Trophoblast cell (in vitro differentiated cells and primary cell): ENCODE data around the gene IFI27.

ENCODE experiments used
- DNase-seq, 2 donors: peaks; one replicate each; pipeline ENCODE4 v3.0.0-alpha.2; 2016
- H2AFZ ChIP-seq: 2 replicates; pipeline ENCODE4 v1.6.1; 2013; ENCODE audit warnings: low read length, moderate library complexity, mild to moderate bottlenecking; ENCODE audit not compliant: insufficient read depth, poor library complexity
- H2AK5ac ChIP-seq: 2 replicates; pipeline ENCODE4 v1.6.1; 2013; ENCODE audit warnings: mild to moderate bottlenecking, low read length
- H2BK120ac ChIP-seq: 2 replicates; pipeline ENCODE4 v1.6.1; 2013; ENCODE audit warnings: low read length, mild to moderate bottlenecking, moderate library complexity; ENCODE audit not compliant: insufficient read depth, poor library complexity
- H2BK12ac ChIP-seq: 2 replicates; pipeline ENCODE4 v1.6.1; 2013; ENCODE audit warnings: mild to moderate bottlenecking, low read length, moderate library complexity
- H2BK5ac ChIP-seq: 2 replicates; pipeline ENCODE4 v1.6.1; 2013; ENCODE audit warnings: low read length, low read depth, moderate library complexity, mild to moderate bottlenecking; ENCODE audit not compliant: poor library complexity
- H3K14ac ChIP-seq: 2 replicates; pipeline ENCODE4 v1.6.1; 2013; ENCODE audit warnings: mild to moderate bottlenecking, low read length
- H3K18ac ChIP-seq: 2 replicates; pipeline ENCODE4 v1.6.1; 2013; ENCODE audit warnings: mild to moderate bottlenecking, low read length
- H3K23ac ChIP-seq: 2 replicates; pipeline ENCODE4 v1.6.1; 2013; ENCODE audit warnings: low read length
- H3K27ac ChIP-seq: 2 replicates; pipeline ENCODE4 v1.5.1; 2013; ENCODE audit warnings: low read depth, mild to moderate bottlenecking, inconsistent platforms, low read length, moderate library complexity
- H3K27me3 ChIP-seq: 2 replicates; pipeline ENCODE4 v1.6.1; 2013; ENCODE audit warnings: inconsistent platforms, mild to moderate bottlenecking, low read length, moderate library complexity; ENCODE audit not compliant: insufficient read depth
- H3K36me3 ChIP-seq, 2 experiments: 1 replicate in 1 of 2; 2 replicates in 1 of 2; pipeline ENCODE4 v1.6.1; 2013; ENCODE audit warnings: low read length in 2 of 2, mild to moderate bottlenecking in 2 of 2, moderate library complexity in 1 of 2; ENCODE audit not compliant: insufficient read depth in 2 of 2, control insufficient read depth in 1 of 2
- H3K4ac ChIP-seq: 2 replicates; pipeline ENCODE4 v1.6.1; 2013; ENCODE audit warnings: low read depth, mild to moderate bottlenecking, low read length, moderate library complexity
- H3K4me1 ChIP-seq, 2 experiments: 1 replicate in 1 of 2; 2 replicates in 1 of 2; pipeline ENCODE4 v1.6.1; 2013; ENCODE audit warnings: low read length in 2 of 2, mild to moderate bottlenecking in 2 of 2, moderate library complexity in 1 of 2; ENCODE audit not compliant: insufficient read depth in 2 of 2, control insufficient read depth in 1 of 2
- H3K4me2 ChIP-seq: 2 replicates; pipeline ENCODE4 v1.6.1; 2013; ENCODE audit warnings: inconsistent platforms, mild to moderate bottlenecking, low read length, moderate library complexity
- H3K4me3 ChIP-seq: 2 replicates; pipeline ENCODE4 v1.5.1; 2013; ENCODE audit warnings: mild to moderate bottlenecking, low read depth, low read length, inconsistent platforms
- H3K79me1 ChIP-seq: one replicate; pipeline ENCODE4 v1.6.1; 2013; ENCODE audit warnings: low read length
- H3K79me2 ChIP-seq: 2 replicates; pipeline ENCODE4 v1.6.1; 2013; ENCODE audit warnings: low read length, mild to moderate bottlenecking; ENCODE audit not compliant: control insufficient read depth, insufficient read depth, poor library complexity
- H3K9ac ChIP-seq: 2 replicates; pipeline ENCODE4 v1.6.1; 2013; ENCODE audit warnings: mild to moderate bottlenecking, low read length
- H3K9me3 ChIP-seq: 2 replicates; pipeline ENCODE4 v1.6.1; 2013; ENCODE audit warnings: low read depth, mild to moderate bottlenecking, control low read depth, inconsistent platforms, low read length; ENCODE audit not compliant: insufficient read depth
- H4K12ac ChIP-seq: 2 replicates; pipeline ENCODE4 v1.6.1; 2013; ENCODE audit warnings: low read depth, mild to moderate bottlenecking, low read length, moderate library complexity
- H4K8ac ChIP-seq: 2 replicates; pipeline ENCODE4 v1.6.1; 2013; ENCODE audit warnings: low read depth, mild to moderate bottlenecking, low read length, moderate library complexity
- H4K91ac ChIP-seq: one replicate; pipeline ENCODE4 v1.6.1; 2013; ENCODE audit warnings: low read depth, mild to moderate bottlenecking, low read length, moderate library complexity
- WGBS: extraction: QIAGEN DNeasy Blood & Tissue Kit; methylation state at CpG from one replicate; pipeline ENCODE4 v1.1.7; 2013; ENCODE audit warnings: missing lambda C conversion rate; ENCODE audit not compliant: insufficient read length, insufficient coverage; ENCODE audit errors: extremely low coverage; 5-methylcytosine and 5-hydroxymethylcytosine counted together

IFI27 gene

DNA sequence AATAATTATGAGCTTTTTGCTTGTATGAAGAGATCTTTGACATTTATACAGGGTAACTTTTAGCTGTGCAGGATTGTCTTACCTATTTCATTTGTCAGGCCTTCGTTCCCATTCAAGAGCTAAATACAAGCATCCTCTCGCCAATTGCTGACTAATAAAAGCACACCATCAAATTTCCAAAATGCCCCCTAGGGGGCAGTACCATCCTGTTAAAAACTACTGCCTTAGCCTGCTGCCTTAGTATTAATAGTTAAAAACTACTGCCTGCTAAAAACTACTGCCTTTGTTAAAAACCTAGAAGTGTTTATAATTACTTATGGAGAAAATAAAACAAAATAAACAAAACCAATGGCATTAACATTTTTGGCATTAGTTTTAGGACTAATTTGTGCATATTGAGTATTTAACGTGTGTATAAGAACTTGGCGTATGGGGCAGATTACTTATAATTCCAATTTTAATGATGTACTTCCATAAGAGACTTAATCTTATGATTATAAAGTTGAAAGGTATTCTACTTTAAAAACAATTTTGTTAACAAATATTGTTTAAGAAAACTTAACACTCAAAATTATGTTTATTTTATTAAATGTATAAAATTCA lies 21.9 kb downstream of the IFI27 start:
- Histone ChIP-seq H3K36me3 (no peaks in the 10 kb centered on the region), H2AFZ (no peak overlapping the region), H3K9ac (no peak overlapping the region), H4K91ac (no peak overlapping the region), H3K9me3 (peaks cover 1% of the 10 kb centered on the region), H3K27me3 (no peaks in the 10 kb centered on the region), H2BK5ac (no peak overlapping the region), H3K14ac (no peak overlapping the region), H3K79me2 (no peaks in the 10 kb centered on the region), H2AK5ac (no peak overlapping the region), H2BK120ac (no peak overlapping the region), H2BK12ac (no peak overlapping the region), H3K27ac (no peak overlapping the region), H3K4me2 (no peak overlapping the region), H4K8ac (no peak overlapping the region), H4K12ac (no peak overlapping the region), H3K79me1 (no peaks in the 10 kb centered on the region), H3K4me3 (no peak overlapping the region), H3K4me1 (no peaks in the 10 kb centered on the region), H3K18ac (no peak overlapping the region), H3K4ac (no peak overlapping the region), H3K23ac (no peak overlapping the region)
- no CpG with 5 or more reads among the region's 4 CpGs for WGBS
- DNase-seq, result peak; percentile 57 to 93

DNA sequence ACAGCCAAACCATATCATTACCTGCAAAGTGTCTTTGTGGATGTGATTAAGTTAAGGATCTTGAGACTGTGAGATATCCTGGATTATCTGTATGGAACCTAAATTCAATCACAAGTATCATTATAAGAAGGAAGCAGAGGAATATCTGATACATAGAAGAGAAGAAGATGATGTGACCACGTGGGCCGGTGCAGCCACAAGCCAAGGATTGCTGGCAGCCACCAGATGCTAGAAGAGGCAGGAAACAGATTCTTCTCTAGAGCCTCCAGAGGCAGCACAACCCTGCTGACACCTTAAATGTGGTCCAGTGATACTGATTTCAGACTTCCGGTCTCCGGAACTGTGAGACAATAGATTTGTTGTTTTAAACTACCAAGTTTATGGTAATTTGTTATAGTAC lies 24.9 kb downstream of the IFI27 start:
- Histone ChIP-seq H3K79me2 (no peaks in the 10 kb centered on the region), H3K9me3 (peaks cover 1% of the 10 kb centered on the region), H3K36me3 (no peaks in the 10 kb centered on the region), H3K4ac (no peak overlapping the region), H2AFZ (no peak overlapping the region), H2BK5ac (no peak overlapping the region), H4K91ac (no peak overlapping the region), H2BK12ac (no peak overlapping the region), H2AK5ac (no peak overlapping the region), H3K9ac (no peak overlapping the region), H3K4me3 (no peak overlapping the region), H3K18ac (no peak overlapping the region), H4K12ac (no peak overlapping the region), H3K4me2 (no peak overlapping the region), H3K79me1 (no peaks in the 10 kb centered on the region), H3K4me1 (no peaks in the 10 kb centered on the region), H4K8ac (no peak overlapping the region), H2BK120ac (no peak overlapping the region), H3K23ac (no peak overlapping the region), H3K14ac (no peak overlapping the region), H3K27me3 (no peaks in the 10 kb centered on the region), H3K27ac (no peak overlapping the region)
- no peak for DNase-seq
- no CpG with 5 or more reads among the region's 4 CpGs for WGBS

DNA sequence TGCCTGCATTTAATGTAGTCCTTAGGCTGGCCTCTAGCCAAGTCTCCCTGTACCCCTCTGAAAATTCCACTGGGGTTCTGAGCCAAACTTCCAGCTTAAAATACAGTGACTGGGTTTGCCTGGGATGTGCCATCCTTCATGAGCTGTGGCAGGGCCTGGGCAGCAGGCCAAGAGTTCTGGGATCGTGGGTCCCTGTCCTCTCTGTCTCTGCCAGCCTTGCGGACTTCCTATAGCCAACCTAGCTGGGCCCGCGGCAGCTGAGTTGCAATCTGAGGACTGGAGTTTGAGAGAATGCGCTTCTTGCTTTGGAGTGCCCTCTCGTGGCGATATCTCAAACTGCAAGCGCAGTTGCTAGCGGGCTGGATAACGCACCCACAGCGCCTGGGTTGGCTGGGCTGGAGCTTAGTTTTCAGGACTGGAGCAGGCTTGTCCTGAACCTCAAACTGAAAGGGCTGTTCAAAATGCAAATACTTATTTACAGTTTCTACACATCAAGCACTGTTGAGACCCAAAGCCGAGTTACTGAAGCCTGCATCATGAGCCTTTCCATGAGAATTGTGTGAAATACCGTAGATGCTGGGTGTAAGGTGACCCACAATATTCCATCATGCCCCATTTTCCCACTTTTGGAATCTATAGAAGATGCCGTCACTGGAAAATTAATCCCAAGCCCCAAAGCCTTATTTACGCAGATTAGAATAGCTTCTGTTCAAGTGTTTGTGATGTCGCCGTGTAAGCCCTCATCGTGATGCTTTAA lies 26.2 kb downstream of the IFI27 start:
- H3K4ac ChIP-seq, result no peak overlapping the region
- H3K14ac ChIP-seq, result no peak overlapping the region
- no peak overlapping the region for H3K4me3 ChIP-seq
- no peak overlapping the region for H2BK120ac ChIP-seq
- H2BK5ac ChIP-seq, result no peak overlapping the region
- no peaks in the 10 kb centered on the region for H3K79me2 ChIP-seq
- no peak overlapping the region for H3K9ac ChIP-seq
- no peak overlapping the region for H3K4me2 ChIP-seq
- no peak overlapping the region for H4K91ac ChIP-seq
- no peak overlapping the region for H2AK5ac ChIP-seq
- H3K4me1 ChIP-seq, result no peaks in the 10 kb centered on the region
- H2AFZ ChIP-seq, result no peak overlapping the region
- no peaks in the 10 kb centered on the region for H3K79me1 ChIP-seq
- DNase-seq, result peak; percentile 77 to 96
- no peak overlapping the region for H3K23ac ChIP-seq
- no peaks in the 10 kb centered on the region for H3K27me3 ChIP-seq
- no peak overlapping the region for H3K27ac ChIP-seq
- no peak overlapping the region for H4K8ac ChIP-seq
- WGBS, result no CpG with 5 or more reads among the region's 18 CpGs
- H3K9me3 ChIP-seq, result peaks cover 1% of the 10 kb centered on the region
- no peak overlapping the region for H4K12ac ChIP-seq
- no peaks in the 10 kb centered on the region for H3K36me3 ChIP-seq
- H3K18ac ChIP-seq, result no peak overlapping the region
- no peak overlapping the region for H2BK12ac ChIP-seq

DNA sequence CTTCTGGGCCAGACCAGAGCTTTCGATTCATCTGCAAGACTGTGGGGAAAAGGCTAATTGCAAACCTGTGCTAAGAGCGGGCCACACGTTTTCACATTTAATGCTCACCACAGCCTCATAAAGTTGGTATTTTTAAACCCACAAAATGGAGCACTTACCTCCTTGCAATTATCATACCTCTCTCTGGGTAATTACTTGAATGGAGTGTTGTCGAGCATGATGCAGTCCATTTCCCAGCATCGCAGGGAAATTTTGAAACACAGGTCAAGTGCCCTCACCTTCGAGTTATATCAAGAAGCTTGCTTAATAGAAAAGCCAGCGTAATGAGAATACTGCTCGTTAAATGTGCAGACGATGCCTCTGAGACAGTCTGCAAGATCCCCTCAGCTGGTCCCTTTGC lies 27.7 kb downstream of the IFI27 start:
- no CpG with 5 or more reads among the region's 9 CpGs for WGBS
- no peak overlapping the region for H3K18ac ChIP-seq
- no peak overlapping the region for H3K4ac ChIP-seq
- H2BK120ac ChIP-seq, result no peak overlapping the region
- H3K9me3 ChIP-seq, result peaks cover 1% of the 10 kb centered on the region
- no peak overlapping the region for H4K8ac ChIP-seq
- no peaks in the 10 kb centered on the region for H3K79me2 ChIP-seq
- H2AFZ ChIP-seq, result no peak overlapping the region
- H3K14ac ChIP-seq, result no peak overlapping the region
- no peak overlapping the region for H2BK12ac ChIP-seq
- H3K4me2 ChIP-seq, result no peak overlapping the region
- no peak for DNase-seq
- H3K79me1 ChIP-seq, result no peaks in the 10 kb centered on the region
- no peak overlapping the region for H3K27ac ChIP-seq
- H3K9ac ChIP-seq, result no peak overlapping the region
- H4K91ac ChIP-seq, result no peak overlapping the region
- H3K4me1 ChIP-seq, result no peaks in the 10 kb centered on the region
- no peak overlapping the region for H2AK5ac ChIP-seq
- H3K27me3 ChIP-seq, result no peaks in the 10 kb centered on the region
- no peaks in the 10 kb centered on the region for H3K36me3 ChIP-seq
- H3K4me3 ChIP-seq, result no peak overlapping the region
- H4K12ac ChIP-seq, result no peak overlapping the region
- H2BK5ac ChIP-seq, result no peak overlapping the region
- no peak overlapping the region for H3K23ac ChIP-seq
